GM12891 (cell line): ENCODE data around the gene STX11.
"Not testable (repeated sequence)": the region's sequence is repeated elsewhere in the genome, so short reads cannot be mapped to it uniquely, and the experiment has no call there.

Experiments
- DNase-seq: peaks from one replicate; pipeline ENCODE4 v3.0.0; 2011; ENCODE audit warnings: low spot score; ENCODE audit not compliant: insufficient read length
- FAIRE-seq: peaks from 2 replicates; lab custom pipeline; 2011; peaks lifted over from hg19 to GRCh38; lab: Jason Lieb, UNC
- PAX5 ChIP-seq: IDR thresholded peaks from 2 replicates; pipeline ENCODE4 v1.6.1; 2011; ENCODE audit warnings: low read length, moderate library complexity, mild to moderate bottlenecking; ENCODE audit not compliant: insufficient read depth, severe bottlenecking
- POLR2A ChIP-seq: IDR thresholded peaks from 2 replicates; pipeline ENCODE4 v1.6.1; 2011; ENCODE audit warnings: low read depth, low read length, control low read depth
- POLR2AphosphoS5 ChIP-seq: IDR thresholded peaks from 2 replicates; pipeline ENCODE4 v1.6.1; 2011; ENCODE audit warnings: low read depth, low read length, control low read depth
- POU2F2 ChIP-seq: IDR thresholded peaks from 2 replicates; pipeline ENCODE4 v1.6.1; 2011; ENCODE audit warnings: low read depth, mild to moderate bottlenecking, control low read depth, low read length, moderate library complexity
- SPI1 ChIP-seq: IDR thresholded peaks from 2 replicates; pipeline ENCODE4 v1.6.1; 2011; ENCODE audit warnings: low read depth, low read length, control low read depth
- TAF1 ChIP-seq: IDR thresholded peaks from 2 replicates; pipeline ENCODE4 v1.6.1; 2011; ENCODE audit warnings: low read depth, low read length, control low read depth

Gene STX11

DNA sequence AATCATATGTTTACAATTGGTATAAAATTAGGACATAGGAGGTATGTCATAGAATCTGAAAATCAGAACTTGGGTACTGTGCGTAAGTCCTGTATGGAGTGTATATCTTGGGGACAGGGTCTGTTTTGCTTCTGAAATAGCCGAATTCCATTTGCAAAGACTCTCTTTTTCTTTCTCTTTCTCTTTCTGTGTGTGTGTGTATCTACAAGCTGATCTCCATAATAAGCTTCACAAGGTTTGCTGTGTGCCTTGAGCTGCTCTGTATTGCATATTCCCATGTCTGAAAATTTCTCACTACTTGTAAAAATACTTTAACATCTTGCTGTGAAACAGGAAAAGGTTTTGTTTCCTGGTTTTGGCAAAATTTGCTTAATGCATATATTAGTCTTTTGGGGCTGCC, 29.5 kb downstream of the STX11 start:
- FAIRE-seq (peak; percentile 41), DNase-seq (no peak)
- TF ChIP-seq POLR2AphosphoS5 (no peak), POU2F2 (no peak), TAF1 (no peak), SPI1 (no peak), PAX5 (no peak), POLR2A (no peak)

DNA sequence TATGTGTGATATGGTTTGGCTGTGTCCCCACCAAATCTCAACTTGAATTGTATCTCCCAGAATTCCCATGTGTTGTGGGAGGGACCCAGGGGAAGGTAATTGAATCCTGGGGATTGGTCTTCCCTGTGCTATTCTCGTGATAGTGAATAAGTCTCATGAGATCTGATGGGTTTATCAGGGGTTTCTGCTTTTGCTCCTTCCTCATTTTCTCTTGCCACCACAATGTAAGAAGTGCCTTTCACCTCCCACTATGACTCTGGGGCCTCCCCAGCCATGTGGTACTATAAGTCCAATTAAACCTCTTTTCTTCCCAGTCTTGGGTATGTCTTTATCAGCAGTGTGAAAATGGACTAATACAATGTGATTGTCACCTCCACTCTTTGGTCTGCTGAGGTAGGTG, 30.0 kb downstream of the STX11 start:
- not testable (repeated sequence) for FAIRE-seq, DNase-seq
- peak; percentile 37; the same call in 1 of the 2 replicates for TF ChIP-seq SPI1

DNA sequence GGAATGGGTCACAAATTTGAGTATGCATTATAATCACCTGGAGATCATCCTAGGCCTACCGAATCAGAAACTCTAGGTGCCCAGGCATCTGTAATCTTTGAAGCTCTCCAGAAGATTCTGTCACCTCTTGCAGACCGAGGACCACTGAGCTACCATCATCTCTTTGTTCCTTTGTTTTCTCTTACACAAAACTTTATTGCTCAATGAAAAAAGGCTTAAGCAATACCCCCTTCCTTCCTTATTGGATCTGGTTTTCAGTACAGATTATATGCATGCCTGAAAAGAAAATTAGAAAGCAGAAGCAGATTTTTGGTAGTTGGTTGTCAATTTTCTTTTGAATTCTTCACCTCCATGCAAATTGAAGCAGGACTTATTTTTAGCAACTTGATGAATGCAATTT, 31.3 kb downstream of the STX11 start:
- FAIRE-seq (no peak), DNase-seq (no peak)
- TF ChIP-seq POLR2AphosphoS5 = no peak
- TF ChIP-seq PAX5 = no peak
- TF ChIP-seq TAF1 = no peak
- no peak for TF ChIP-seq SPI1
- TF ChIP-seq POLR2A = no peak
- TF ChIP-seq POU2F2 = no peak

DNA sequence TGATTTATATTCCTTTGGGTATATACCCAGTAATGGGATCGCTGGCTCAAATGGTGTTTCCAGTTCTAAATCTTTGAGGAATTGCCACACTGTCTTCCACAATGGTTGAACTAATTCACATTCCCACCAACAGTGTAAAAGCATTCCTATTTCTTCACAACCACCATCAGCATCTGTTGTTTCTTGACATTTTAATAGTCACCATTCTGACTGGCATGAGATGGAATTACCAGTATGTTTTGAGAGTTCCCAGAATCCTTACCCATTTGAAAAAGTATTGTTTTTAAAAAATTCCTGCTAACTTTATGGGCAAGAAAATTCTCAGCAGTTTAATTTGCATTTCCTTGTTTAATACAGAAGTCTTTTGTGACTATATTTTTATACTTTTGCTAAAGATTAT, 33.9 kb downstream of the STX11 start:
- FAIRE-seq, DNase-seq: not testable (repeated sequence)

DNA sequence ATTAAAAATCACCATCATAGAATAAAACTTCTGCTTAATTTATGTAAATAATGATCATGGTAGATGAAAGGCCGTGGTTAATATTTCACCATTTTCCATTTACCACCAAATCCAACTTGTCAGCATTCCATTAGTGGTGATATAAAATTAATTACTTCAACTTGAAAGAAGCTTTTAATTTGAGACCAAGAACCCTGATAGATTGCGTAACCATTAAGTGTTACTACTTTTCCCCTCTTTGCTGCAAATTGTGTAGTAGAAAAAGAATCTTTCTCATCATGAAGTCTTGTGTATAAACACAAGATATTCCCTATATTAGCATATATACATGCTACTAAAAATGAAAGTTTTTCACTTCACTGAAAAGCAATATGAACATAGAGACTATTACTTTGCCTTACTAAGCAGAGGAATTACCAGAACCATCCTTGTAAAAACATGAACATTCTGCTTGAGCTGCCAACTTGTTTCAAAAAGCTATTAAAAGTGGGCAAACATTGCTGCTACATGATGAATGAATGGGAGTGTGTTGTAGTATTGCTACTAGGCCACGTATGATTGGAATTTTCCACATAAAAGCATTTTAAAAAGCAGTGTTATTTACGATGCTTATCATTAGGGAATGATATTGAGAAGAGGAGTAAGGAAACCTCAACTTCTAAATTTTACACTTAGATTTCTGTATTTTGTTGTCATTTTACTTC, 35.0 kb downstream of the STX11 start:
- no peak for TF ChIP-seq POLR2A
- TF ChIP-seq POLR2AphosphoS5 = no peak
- no peak for TF ChIP-seq TAF1
- TF ChIP-seq POU2F2 = no peak
- no peak for TF ChIP-seq SPI1
- no peak for TF ChIP-seq PAX5
- FAIRE-seq = peak; percentile 73
- no peak for DNase-seq

DNA sequence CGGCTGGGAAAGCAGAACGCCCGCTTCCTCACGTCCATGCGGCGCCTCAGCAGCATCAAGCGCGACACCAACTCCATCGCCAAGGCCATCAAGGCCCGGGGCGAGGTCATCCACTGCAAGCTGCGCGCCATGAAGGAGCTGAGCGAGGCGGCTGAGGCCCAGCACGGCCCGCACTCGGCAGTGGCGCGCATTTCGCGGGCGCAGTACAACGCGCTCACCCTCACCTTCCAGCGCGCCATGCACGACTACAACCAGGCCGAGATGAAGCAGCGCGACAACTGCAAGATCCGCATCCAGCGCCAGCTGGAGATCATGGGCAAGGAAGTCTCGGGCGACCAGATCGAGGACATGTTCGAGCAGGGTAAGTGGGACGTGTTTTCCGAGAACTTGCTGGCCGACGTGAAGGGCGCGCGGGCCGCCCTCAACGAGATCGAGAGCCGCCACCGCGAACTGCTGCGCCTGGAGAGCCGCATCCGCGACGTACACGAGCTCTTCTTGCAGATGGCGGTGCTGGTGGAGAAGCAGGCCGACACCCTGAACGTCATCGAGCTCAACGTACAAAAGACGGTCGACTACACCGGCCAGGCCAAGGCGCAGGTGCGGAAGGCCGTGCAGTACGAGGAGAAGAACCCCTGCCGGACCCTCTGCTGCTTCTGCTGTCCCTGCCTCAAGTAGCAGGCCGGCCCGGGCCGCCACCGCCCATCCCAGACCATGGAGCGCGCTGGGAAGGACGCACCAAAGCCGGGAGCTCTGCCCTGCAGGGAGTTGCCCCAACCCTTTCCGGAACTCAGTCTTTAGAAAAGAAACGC, 36.7 kb downstream of the STX11 start:
- no peak for TF ChIP-seq POU2F2

DNA sequence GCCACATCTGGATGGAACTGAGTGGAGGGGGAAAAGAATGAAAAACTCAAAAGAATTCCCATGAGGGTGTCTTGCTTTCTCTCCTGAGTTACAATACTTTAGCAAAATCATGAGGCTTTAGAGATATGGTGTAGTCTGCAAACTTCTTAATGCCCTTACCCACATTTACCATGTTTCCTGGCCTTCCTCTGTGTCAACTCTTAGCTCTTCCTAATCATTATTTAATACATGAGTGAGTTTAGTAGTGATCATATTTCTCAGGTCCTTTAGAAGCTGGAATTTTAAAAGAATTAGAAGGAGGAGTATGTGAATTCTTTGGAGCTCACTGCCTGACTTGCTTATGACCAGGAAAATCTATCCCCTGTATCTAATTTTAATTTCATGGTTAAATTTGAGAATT, 39.0 kb downstream of the STX11 start:
- no peak for FAIRE-seq

More for the DNA sequence above, 36.7 kb downstream of the STX11 start:
- FAIRE-seq (no peak), DNase-seq (no peak)

DNA sequence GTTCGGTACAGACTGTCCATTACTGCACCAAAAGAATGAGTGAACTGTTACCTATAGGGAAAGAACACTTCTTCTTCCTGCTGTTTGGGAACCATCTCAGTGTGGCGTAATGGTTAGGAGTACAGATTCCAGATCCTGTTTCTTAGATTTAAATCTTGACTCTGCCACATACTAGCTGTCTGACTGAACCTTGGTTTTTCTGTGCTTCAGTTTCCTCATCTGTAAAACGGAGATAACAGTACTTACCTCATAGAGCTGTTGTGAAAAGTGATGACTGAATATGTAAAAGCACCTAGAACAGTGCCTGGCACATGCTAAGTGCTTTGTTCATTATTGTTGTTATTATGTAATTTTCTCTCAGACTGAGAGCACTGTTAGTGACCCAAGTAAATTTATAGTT, 39.8 kb downstream of the STX11 start:
- DNase-seq (no peak), FAIRE-seq (no peak)
- no peak for TF ChIP-seq SPI1
- no peak for TF ChIP-seq POLR2AphosphoS5
- no peak for TF ChIP-seq PAX5
- TF ChIP-seq POU2F2 = no peak
- no peak for TF ChIP-seq TAF1
- no peak for TF ChIP-seq POLR2A

More for the DNA sequence above, 39.0 kb downstream of the STX11 start:
- no peak for TF ChIP-seq POLR2A
- no peak for TF ChIP-seq TAF1
- no peak for TF ChIP-seq PAX5
- no peak for TF ChIP-seq SPI1
- no peak for TF ChIP-seq POU2F2
- TF ChIP-seq POLR2AphosphoS5 = no peak
- DNase-seq = no peak

DNA sequence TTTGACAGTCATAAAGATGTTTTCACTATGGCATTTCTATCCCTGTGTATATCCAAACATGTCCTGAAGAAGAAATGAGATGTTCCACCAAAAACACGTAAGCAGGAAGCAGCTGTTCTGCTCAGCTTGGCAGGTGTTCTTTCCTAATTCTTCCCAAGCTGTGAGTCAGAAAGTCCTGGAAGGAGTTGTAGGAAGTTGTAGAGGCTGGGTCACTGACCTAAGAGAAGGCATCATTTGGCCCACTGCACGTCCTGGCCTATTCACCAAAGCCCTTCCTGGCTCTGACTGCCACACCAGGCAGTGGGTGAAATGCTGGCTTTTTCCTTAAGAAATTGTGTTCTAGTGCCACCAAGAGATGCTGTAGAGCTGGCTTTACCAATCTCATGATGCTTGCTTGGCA, 40.3 kb downstream of the STX11 start:
- FAIRE-seq (no peak), DNase-seq (no peak)
- no peak for TF ChIP-seq TAF1
- no peak for TF ChIP-seq POLR2A
- TF ChIP-seq POU2F2 = no peak
- no peak for TF ChIP-seq PAX5
- TF ChIP-seq SPI1 = no peak
- TF ChIP-seq POLR2AphosphoS5 = no peak

DNA sequence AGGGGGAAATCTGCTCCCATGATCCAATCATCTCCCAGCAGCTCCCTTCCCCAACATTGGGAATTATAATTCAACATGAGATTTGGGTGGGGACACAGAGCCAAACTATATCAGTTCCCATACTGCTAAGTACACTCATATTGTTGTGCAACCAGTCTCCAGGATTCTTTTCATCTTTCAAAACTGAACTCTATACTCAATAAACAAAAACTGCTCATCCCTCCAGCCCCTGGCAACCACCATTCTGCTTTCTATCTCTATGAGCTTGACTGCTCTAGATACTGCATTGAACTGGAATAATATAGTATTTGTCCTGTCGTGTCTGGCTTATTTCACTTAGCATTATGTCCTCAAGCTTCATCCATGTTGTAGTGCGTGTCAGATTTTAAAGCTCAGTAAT, 42.9 kb downstream of the STX11 start:
- FAIRE-seq = no peak
- no peak for TF ChIP-seq POLR2AphosphoS5
- TF ChIP-seq TAF1 = no peak
- no peak for TF ChIP-seq POLR2A
- no peak for TF ChIP-seq PAX5
- no peak for TF ChIP-seq SPI1
- no peak for TF ChIP-seq POU2F2
- no peak for DNase-seq
